ENCODE results near the gene CIAO3.
A peak's percentile ranks its signal among the peaks of the same experiment; 100 is the strongest.
"Not testable (repeated sequence)": the region's sequence is repeated elsewhere in the genome, so short reads cannot be mapped to it uniquely, and the experiment has no call there.

Gene CIAO3

GRCh38 chr16:693766-694165, 47.0 kb downstream of the CIAO3 start:
- H3K4me3 Mint-ChIP-seq, result no peak overlapping the region
- peaks cover 10% of the 10 kb centered on the region for H3K4me1 Mint-ChIP-seq
- no peaks in the 10 kb centered on the region for H3K36me3 Mint-ChIP-seq (ENCODE audit: low read depth)
- H3K27ac Mint-ChIP-seq, result no peak overlapping the region
- TF ChIP-seq CTCF (IDR thresholded peaks at IDR 0.05; ENCODE audit: unreplicated experiment in 3 of 3), result no peak
- H3K9me3 Mint-ChIP-seq, result no peaks in the 10 kb centered on the region
- peaks cover 79% of the 10 kb centered on the region for H3K27me3 Mint-ChIP-seq (ENCODE audit: low read depth)

DNA sequence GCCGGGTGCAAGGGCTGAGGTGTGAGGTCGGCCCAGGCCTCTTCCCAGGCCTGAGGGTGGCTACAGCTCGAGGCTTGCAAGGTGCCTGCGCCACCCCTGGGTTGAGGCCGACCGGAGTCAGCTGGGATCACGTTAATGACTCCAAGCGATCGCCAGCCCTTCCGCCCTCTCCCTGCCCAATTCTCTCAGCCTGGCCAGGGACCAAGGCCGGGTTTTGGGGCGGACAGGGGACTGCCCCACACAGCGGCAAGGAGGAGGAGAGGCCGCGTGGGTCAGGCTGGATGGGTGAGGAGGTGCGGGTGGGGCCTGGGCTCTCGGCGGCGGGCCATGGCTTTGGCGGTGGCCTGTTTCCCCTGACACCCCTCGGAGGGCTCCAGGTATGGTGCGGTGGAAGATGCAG, 47.4 kb downstream of the CIAO3 start:
- peak overlapping the region in 1 of 3 experiments; percentile 21 for H3K4me3 Mint-ChIP-seq
- no peaks in the 10 kb centered on the region for H3K9me3 Mint-ChIP-seq
- peaks cover 10% of the 10 kb centered on the region for H3K4me1 Mint-ChIP-seq
- no peak for TF ChIP-seq CTCF (IDR thresholded peaks at IDR 0.05; ENCODE audit: unreplicated experiment in 3 of 3)
- H3K27ac Mint-ChIP-seq, result no peak overlapping the region
- H3K27me3 Mint-ChIP-seq (ENCODE audit: low read depth), result peaks cover 75% of the 10 kb centered on the region
- H3K36me3 Mint-ChIP-seq (ENCODE audit: low read depth), result no peaks in the 10 kb centered on the region

- H3K27me3 Mint-ChIP-seq (ENCODE audit: low read depth), result peaks cover 67% of the 10 kb centered on the region
- peaks cover 10% of the 10 kb centered on the region for H3K4me1 Mint-ChIP-seq
- H3K9me3 Mint-ChIP-seq, result no peaks in the 10 kb centered on the region
- TF ChIP-seq CTCF (IDR thresholded peaks at IDR 0.05; ENCODE audit: unreplicated experiment in 3 of 3), result no peak
- peak overlapping the region; percentile 79 to 94 (median 80) for H3K4me3 Mint-ChIP-seq
- H3K27ac Mint-ChIP-seq, result peak overlapping the region in 2 of 3 experiments; percentile 12 to 45
- no peaks in the 10 kb centered on the region for H3K36me3 Mint-ChIP-seq (ENCODE audit: low read depth)
Measured at GRCh38 chr16:692356-693108, 48.3 kb downstream of the CIAO3 start.

DNA sequence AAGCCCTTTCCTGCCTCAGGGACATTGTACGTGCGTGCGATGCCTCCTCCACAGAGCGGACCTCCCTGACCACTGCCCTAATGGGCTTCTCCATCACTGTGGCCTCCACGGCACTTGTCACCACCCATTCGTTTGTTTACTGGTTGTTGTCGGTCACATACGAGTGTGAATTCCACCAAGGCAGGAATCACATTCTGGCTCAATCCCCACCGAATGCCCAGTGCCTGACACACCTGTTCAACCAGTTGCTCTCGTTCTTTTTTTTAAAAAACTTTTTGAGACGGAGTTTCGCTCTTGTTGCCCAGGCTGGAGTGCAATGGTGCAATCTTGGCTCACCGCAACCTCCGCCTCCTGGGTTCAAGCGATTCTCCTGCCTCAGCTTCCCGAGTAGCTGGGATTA, 49.6 kb downstream of the CIAO3 start:
- Mint-ChIP-seq H3K4me3 (peak overlapping the region; percentile 94 to 97 (median 94)), H3K4me1 (peaks cover 10% of the 10 kb centered on the region), H3K27me3 (ENCODE audit: low read depth) (peaks cover 54% of the 10 kb centered on the region), H3K27ac (peak overlapping the region in 2 of 3 experiments; percentile 13 to 16)
- H3K9me3 Mint-ChIP-seq; H3K36me3 Mint-ChIP-seq (ENCODE audit: low read depth): not testable (repeated sequence)

- H3K27me3 Mint-ChIP-seq (ENCODE audit: low read depth), result peaks cover 40% of the 10 kb centered on the region
- peak overlapping the region; percentile 94 to 97 (median 94) for H3K4me3 Mint-ChIP-seq
- H3K9me3 Mint-ChIP-seq, result no peaks in the 10 kb centered on the region
- TF ChIP-seq CTCF (IDR thresholded peaks at IDR 0.05; ENCODE audit: unreplicated experiment in 3 of 3), result no peak
- H3K4me1 Mint-ChIP-seq, result peaks cover 10% of the 10 kb centered on the region
- H3K36me3 Mint-ChIP-seq (ENCODE audit: low read depth), result no peaks in the 10 kb centered on the region
- H3K27ac Mint-ChIP-seq, result no peak overlapping the region
Measured at GRCh38 chr16:689175-689897, 51.5 kb downstream of the CIAO3 start.

DNA sequence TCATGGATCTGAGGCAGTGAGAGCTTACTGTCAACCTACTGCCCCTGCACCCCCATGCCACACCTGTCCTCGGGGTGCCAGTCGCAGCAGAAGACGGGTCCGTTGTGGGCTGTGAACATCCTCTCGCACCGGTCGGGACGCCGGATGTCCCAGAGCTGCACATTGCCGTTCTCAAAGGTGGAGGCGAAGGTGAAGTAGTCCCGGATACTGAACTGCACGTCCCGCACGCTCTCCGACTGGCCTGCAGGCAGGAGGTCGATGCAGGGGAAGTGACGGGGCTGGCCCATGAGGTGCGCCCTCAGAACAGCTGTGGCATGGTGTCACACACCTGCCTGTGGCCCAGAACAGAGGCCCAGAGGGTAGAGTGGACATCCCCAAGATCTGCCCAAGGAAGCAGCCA, 53.3 kb downstream of the CIAO3 start:
- Mint-ChIP-seq H3K36me3 (ENCODE audit: low read depth) (no peaks in the 10 kb centered on the region), H3K4me1 (peaks cover 12% of the 10 kb centered on the region), H3K4me3 (peak overlapping the region; percentile 24 to 48 (median 37)), H3K9me3 (no peaks in the 10 kb centered on the region), H3K27me3 (ENCODE audit: low read depth) (peaks cover 25% of the 10 kb centered on the region), H3K27ac (no peak overlapping the region)
- no peak for TF ChIP-seq CTCF (IDR thresholded peaks at IDR 0.05; ENCODE audit: unreplicated experiment in 3 of 3)

Measured in nephron (organoid).